Measurements from ENCODE around the gene CFAP65. TPM values are rescaled to one million over a fixed set of nuclear protein-coding genes. Genes with fewer than 3 reads are reported as not detected.

The CFAP65 gene
- total and polyA plus RNA-seq, 2 of the 13 experiments (the other 11 are each of a cell fraction or from before 2014, with no cell fraction given) = 0.05 TPM; not detected in 1

DNA sequence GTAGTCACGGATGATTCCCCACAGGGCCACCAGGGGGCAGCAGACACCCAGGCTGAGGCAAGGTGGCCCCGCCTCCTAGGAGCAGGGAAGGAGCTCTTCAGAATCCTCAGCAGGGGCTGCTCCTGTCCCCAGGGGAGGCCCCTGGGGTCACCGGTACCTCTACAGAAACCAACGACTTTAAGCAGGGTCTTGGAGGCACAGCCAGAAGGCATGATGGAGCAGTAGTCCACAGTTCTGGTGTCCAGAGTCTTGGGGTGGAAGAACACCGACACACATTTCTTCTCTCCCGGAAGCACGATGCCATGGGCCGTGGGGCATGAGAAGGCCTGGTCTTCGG lies 11.5 kb downstream of the CFAP65 start (continued):
- TF ChIP-seq, protein P1, sequence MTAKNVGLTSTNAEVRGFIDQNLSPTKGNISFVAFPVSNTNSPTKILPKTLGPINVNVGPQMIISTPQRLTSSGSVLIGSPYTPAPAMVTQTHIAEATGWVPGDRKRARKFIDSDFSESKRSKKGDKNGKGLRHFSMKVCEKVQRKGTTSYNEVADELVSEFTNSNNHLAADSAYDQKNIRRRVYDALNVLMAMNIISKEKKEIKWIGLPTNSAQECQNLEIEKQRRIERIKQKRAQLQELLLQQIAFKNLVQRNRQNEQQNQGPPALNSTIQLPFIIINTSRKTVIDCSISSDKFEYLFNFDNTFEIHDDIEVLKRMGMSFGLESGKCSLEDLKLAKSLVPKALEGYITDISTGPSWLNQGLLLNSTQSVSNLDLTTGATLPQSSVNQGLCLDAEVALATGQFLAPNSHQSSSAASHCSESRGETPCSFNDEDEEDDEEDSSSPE (CRISPR knock-in tag; IDR thresholded peaks at IDR 0.05) = no peak
- TF ChIP-seq GATAD2A (CRISPR knock-in tag; IDR thresholded peaks at IDR 0.05) = peak; percentile 37; the same call in 1 of the 2 replicates
- TF ChIP-seq ZSCAN30 (CRISPR knock-in tag; IDR thresholded peaks at IDR 0.05) = no peak
- TF ChIP-seq, protein P2, sequence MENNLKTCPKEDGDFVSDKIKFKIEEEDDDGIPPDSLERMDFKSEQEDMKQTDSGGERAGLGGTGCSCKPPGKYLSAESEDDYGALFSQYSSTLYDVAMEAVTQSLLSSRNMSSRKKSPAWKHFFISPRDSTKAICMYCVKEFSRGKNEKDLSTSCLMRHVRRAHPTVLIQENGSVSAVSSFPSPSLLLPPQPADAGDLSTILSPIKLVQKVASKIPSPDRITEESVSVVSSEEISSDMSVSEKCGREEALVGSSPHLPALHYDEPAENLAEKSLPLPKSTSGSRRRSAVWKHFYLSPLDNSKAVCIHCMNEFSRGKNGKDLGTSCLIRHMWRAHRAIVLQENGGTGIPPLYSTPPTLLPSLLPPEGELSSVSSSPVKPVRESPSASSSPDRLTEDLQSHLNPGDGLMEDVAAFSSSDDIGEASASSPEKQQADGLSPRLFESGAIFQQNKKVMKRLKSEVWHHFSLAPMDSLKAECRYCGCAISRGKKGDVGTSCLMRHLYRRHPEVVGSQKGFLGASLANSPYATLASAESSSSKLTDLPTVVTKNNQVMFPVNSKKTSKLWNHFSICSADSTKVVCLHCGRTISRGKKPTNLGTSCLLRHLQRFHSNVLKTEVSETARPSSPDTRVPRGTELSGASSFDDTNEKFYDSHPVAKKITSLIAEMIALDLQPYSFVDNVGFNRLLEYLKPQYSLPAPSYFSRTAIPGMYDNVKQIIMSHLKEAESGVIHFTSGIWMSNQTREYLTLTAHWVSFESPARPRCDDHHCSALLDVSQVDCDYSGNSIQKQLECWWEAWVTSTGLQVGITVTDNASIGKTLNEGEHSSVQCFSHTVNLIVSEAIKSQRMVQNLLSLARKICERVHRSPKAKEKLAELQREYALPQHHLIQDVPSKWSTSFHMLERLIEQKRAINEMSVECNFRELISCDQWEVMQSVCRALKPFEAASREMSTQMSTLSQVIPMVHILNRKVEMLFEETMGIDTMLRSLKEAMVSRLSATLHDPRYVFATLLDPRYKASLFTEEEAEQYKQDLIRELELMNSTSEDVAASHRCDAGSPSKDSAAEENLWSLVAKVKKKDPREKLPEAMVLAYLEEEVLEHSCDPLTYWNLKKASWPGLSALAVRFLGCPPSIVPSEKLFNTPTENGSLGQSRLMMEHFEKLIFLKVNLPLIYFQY (CRISPR knock-in tag; IDR thresholded peaks at IDR 0.05; ENCODE audit: borderline replicate concordance) = 0 out of 2 replicates have a peak, but pooled peaks have one; percentile 40
- TF ChIP-seq, protein P3, sequence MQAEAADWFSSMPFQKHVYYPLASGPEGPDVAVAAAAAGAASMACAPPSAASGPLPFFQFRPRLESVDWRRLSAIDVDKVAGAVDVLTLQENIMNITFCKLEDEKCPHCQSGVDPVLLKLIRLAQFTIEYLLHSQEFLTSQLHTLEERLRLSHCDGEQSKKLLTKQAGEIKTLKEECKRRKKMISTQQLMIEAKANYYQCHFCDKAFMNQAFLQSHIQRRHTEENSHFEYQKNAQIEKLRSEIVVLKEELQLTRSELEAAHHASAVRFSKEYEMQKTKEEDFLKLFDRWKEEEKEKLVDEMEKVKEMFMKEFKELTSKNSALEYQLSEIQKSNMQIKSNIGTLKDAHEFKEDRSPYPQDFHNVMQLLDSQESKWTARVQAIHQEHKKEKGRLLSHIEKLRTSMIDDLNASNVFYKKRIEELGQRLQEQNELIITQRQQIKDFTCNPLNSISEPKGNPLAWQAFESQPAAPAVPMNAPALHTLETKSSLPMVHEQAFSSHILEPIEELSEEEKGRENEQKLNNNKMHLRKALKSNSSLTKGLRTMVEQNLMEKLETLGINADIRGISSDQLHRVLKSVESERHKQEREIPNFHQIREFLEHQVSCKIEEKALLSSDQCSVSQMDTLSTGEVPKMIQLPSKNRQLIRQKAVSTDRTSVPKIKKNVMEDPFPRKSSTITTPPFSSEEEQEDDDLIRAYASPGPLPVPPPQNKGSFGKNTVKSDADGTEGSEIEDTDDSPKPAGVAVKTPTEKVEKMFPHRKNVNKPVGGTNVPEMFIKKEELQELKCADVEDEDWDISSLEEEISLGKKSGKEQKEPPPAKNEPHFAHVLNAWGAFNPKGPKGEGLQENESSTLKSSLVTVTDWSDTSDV (CRISPR knock-in tag; IDR thresholded peaks at IDR 0.05) = no peak
- TF ChIP-seq ZNF782 (CRISPR knock-in tag; IDR thresholded peaks at IDR 0.05; ENCODE audit: borderline replicate concordance) = no peak; the same call in 1 of the 2 replicates
- TF ChIP-seq NR1H2 (CRISPR knock-in tag; IDR thresholded peaks at IDR 0.05; ENCODE audit: borderline replicate concordance, low read depth) = no peak
- no peak for TF ChIP-seq ZNF761 (CRISPR knock-in tag; conservative IDR thresholded peaks at IDR 0.05)
- TF ChIP-seq RAD51 (IDR thresholded peaks at IDR 0.05; ENCODE audit: borderline replicate concordance) = no peak
- TF ChIP-seq, protein P4, sequence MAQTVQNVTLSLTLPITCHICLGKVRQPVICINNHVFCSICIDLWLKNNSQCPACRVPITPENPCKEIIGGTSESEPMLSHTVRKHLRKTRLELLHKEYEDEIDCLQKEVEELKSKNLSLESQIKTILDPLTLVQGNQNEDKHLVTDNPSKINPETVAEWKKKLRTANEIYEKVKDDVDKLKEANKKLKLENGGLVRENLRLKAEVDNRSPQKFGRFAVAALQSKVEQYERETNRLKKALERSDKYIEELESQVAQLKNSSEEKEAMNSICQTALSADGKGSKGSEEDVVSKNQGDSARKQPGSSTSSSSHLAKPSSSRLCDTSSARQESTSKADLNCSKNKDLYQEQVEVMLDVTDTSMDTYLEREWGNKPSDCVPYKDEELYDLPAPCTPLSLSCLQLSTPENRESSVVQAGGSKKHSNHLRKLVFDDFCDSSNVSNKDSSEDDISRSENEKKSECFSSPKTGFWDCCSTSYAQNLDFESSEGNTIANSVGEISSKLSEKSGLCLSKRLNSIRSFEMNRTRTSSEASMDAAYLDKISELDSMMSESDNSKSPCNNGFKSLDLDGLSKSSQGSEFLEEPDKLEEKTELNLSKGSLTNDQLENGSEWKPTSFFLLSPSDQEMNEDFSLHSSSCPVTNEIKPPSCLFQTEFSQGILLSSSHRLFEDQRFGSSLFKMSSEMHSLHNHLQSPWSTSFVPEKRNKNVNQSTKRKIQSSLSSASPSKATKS (CRISPR knock-in tag; IDR thresholded peaks at IDR 0.05) = no peak
- no peak for TF ChIP-seq NCOA1 (CRISPR knock-in tag; IDR thresholded peaks at IDR 0.05)
- TF ChIP-seq SMYD3 (CRISPR knock-in tag; IDR thresholded peaks at IDR 0.05) = no peak
- no peak for TF ChIP-seq ZFY (CRISPR knock-in tag; IDR thresholded peaks at IDR 0.05)
- no peak for TF ChIP-seq SOX6 (IDR thresholded peaks at IDR 0.05)
- 0 out of 2 replicates have a peak, but pooled peaks have one; percentile 17 for TF ChIP-seq SOX6 (CRISPR knock-in tag; IDR thresholded peaks at IDR 0.05)
- no peak for TF ChIP-seq TEAD2 (CRISPR knock-in tag; IDR thresholded peaks at IDR 0.05)
- peak; percentile 94 for TF ChIP-seq JARID2 (CRISPR knock-in tag; IDR thresholded peaks at IDR 0.05; ENCODE audit: insufficient replicate concordance)
- TF ChIP-seq ZNF263 (CRISPR knock-in tag; IDR thresholded peaks at IDR 0.05) = no peak
- no peak for TF ChIP-seq ZNF724P (CRISPR knock-in tag; IDR thresholded peaks at IDR 0.05; ENCODE audit: borderline replicate concordance)
- peak; percentile 38; the same call in 1 of the 2 replicates for TF ChIP-seq RXRB (CRISPR knock-in tag; IDR thresholded peaks at IDR 0.05; ENCODE audit: borderline replicate concordance)
- no peak for TF ChIP-seq SPEN (CRISPR knock-in tag; IDR thresholded peaks at IDR 0.05; ENCODE audit: low read depth)
- TF ChIP-seq, protein P5, sequence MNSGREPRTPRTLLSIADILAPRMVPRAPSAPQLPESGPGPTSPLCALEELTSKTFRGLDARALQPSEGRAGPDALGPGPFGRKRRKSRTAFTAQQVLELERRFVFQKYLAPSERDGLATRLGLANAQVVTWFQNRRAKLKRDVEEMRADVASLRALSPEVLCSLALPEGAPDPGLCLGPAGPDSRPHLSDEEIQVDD (CRISPR knock-in tag; IDR thresholded peaks at IDR 0.05; ENCODE audit: borderline replicate concordance) = no peak

Data from HepG2 (cell line).